ENCODE data around the gene HRH1. TPM values are rescaled to one million over a fixed set of nuclear protein-coding genes. Genes with fewer than 3 reads are reported as not detected.

HRH1 gene
- total RNA-seq, 1 donor from 2014 or later, result 40.3 TPM

GRCh38 chr3:11224010-11224409, 69.7 kb downstream of the HRH1 start:
- DNase-seq (ENCODE audit: low spot score) (no peak), ATAC-seq (no peak)
- intact Hi-C loops (cut with DNase I), result no loop called here

GRCh38 chr3:11224870-11225229, 70.6 kb downstream of the HRH1 start:
- ATAC-seq, result no peak
- DNase-seq (ENCODE audit: low spot score), result no peak

GRCh38 chr3:11226042-11226370, 71.7 kb downstream of the HRH1 start:
- no peak for DNase-seq (ENCODE audit: low spot score)
- intact Hi-C loops (cut with DNase I), result no loop called here
- ATAC-seq, result no peak

More at GRCh38 chr3:11224870-11225229, 70.6 kb downstream of the HRH1 start:
- intact Hi-C loops (cut with DNase I), result no loop called here

GRCh38 chr3:11228041-11228440, 73.7 kb downstream of the HRH1 start:
- intact Hi-C loops (cut with DNase I), result no loop called here
- ATAC-seq, result peak; percentile 77
- no peak for DNase-seq (ENCODE audit: low spot score)

DNA sequence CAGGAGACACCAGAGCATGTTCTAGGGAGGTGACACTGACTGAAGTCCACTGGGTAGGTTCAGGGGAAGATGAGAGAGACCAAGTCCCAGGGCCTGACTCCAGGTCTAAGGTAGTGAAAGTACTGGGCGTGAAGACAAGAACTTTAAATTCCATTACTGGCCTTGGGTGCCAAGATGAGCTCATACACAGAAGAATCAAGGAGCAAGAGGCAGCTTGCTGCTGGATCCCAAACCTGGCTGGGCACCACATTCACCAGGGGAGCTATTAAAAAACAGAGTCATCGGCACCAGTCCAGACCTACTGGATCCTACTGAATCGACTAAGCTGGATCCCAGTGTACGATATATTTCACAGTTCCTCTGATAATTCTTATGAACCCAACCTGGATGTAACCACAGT, 75.8 kb downstream of the HRH1 start:
- DNase-seq (ENCODE audit: low spot score) (no peak), ATAC-seq (no peak)
- intact Hi-C loops (cut with DNase I), result no loop called here

DNA sequence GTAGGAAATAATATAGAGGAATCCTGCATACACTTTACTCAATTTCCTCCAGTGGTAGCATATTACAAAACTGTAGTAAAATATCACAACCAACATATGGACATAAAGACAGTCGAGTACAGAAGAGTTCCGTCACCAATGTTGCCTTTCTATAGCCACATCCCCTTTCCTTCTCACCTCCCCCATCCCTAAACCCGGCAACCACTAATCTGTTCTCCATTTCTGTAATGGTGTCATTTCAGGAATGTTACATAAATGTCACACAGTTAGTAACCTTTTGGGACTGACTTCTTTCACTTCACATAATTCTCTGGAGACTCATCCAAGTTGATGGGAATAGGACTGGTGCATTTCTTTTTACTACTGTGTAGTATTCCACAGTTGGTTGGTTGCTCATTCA, 76.5 kb downstream of the HRH1 start:
- ATAC-seq, result no peak
- no peak for DNase-seq (ENCODE audit: low spot score)
- intact Hi-C loops (cut with DNase I), result no loop called here

DNA sequence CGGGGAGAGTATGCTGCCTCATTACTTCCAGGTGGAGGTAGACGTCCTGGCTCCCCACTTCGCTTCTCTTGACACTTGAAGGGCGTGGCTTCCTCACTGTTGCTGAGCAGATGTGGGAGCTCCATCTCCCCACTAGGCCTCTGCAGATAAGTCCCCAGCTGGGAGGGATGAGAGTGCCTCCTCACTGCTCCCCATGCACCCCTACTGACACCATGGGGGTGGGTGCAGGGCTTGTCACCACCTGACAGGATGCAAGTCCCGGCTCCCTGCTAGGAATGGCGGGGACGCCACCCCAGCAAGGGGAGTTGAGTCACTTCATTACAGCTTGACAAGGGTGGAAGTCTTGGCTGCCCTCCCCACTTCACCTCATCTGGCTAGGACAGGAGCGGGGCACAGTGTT, 81.1 kb downstream of the HRH1 start:
- intact Hi-C loops (cut with DNase I), result no loop called here
- DNase-seq (ENCODE audit: low spot score) (no peak), ATAC-seq (no peak)

GRCh38 chr3:11236588-11237461, 82.5 kb downstream of the HRH1 start:
- intact Hi-C loops (cut with DNase I), result no loop called here
- ATAC-seq, result peak; percentile 46
- peak; percentile 75 for DNase-seq (ENCODE audit: low spot score)

DNA sequence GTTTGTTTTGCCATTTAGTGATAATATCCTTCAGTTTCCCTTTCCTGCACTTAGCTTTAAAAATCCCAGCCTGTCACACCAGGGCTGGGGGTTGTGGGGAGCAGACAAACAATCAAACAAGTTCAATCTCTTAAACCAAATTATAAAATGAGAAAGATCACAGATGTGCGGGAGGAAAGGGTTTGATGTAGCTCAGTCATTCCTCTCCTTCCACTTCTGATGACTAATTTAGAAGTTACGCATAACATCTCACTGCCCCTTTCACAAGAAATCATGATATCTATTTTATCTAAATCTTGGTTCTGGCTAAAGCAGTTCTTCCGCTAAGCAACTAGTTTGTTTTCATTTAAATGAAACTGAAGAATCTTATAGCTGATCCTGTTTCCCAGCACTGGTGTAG, 83.8 kb downstream of the HRH1 start:
- ATAC-seq (no peak), DNase-seq (ENCODE audit: low spot score) (no peak)
- intact Hi-C loops (cut with DNase I), result no loop called here

DNA sequence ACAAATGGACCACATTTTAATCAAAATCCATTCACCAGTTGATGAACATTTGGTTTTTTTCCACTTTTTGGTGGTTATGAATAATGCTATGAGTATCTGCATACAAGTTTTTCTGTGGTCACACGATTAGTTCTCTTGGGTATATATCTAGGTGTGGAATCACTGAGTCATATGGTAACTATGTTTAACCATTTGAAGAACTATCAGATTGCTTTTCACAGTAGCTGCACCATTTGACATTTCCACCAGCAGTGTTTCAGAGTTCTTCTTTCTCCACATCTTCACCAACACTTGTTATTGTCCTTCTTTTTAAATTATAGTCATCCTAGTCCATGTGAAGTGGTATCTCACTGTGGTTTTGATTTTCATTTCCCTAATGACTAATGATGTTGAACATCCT, 84.6 kb downstream of the HRH1 start:
- intact Hi-C loops (cut with DNase I), result no loop called here
- no peak for ATAC-seq
- no peak for DNase-seq (ENCODE audit: low spot score)

DNA sequence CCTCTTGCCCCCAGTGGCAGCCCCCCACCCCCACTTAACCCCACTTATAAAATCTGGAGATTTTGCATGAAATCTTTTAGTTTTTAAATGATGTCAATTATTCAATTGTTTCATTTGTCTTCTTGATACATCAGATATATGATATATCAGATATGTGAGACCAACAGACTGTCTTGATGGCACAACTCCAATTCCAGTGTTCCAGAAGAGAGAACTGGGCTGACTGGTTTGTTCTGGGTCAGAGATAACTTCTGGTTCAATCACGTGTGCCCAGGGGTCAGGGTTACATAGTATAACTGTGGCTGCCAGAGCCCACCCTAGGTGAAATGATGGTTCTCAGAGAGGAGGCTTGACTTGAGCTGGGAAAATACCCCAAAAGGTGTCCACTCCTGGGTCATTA, 85.5 kb downstream of the HRH1 start:
- intact Hi-C loops (cut with DNase I), result no loop called here
- DNase-seq (ENCODE audit: low spot score) (no peak), ATAC-seq (no peak)

DNA sequence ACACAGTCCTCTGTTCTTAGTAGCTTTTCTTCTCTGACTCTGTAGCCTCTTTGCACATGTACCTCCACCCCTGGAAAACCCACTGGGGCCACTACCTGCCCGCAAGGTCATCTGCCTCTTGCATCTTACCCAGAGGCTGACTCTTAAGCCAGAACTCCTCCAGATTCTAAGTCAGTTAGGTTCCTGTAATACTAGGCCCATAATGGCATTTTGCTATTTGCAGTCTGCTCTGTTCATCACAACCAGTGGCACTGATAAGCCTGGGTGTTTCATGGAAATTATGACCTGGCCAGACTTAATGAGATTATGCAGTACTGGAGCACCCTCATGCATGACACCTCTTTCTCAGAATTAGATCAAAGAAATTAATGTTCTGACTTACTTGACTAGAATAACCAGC, 86.2 kb downstream of the HRH1 start:
- intact Hi-C loops (cut with DNase I), result no loop called here
- DNase-seq (ENCODE audit: low spot score), result no peak
- ATAC-seq, result no peak

GRCh38 chr3:11244121-11244677, 89.9 kb downstream of the HRH1 start:
- DNase-seq (ENCODE audit: low spot score), result no peak
- intact Hi-C loops (cut with DNase I), result no loop called here
- ATAC-seq, result no peak

DNA sequence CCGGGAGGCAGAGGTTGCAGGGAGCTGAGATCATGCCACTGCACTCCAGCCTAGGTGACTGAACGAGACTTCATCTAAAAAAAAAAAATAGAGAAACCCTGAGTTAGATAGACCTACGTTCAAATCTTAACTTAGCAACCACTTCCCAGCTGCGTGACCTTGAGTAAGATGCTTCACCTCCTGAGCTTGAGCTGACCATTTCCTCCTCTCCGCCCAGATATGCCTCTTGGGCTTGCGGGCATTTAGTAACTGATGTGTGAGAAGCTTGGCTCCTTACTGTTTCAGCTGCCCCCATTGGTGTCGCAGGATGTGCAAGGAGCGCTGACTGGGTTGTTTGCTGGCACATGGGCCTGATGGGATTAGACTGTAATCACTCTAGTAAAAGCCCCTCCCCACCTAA, 91.0 kb downstream of the HRH1 start:
- intact Hi-C loops (cut with DNase I), result no loop called here
- no peak for DNase-seq (ENCODE audit: low spot score)
- no peak for ATAC-seq

- peak; percentile 22 for ATAC-seq
- no peak for DNase-seq (ENCODE audit: low spot score)
- intact Hi-C loops (cut with DNase I), result no loop called here
Measured at GRCh38 chr3:11245827-11246662, 91.8 kb downstream of the HRH1 start.

DNA sequence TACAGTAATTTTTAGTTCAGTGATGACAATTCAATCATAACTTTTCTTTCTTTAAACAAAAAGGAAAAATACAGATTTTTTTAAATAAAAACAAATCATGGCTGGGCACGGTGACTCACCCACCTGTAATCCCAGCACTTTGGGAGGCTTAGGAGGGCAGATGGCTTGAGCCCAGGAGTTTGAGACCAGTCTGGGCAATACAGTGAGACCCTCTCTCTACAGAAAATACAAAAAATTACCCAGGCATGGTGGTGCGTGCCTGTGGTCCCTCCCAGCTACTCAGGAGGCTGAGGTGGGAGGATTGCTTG, 92.3 kb downstream of the HRH1 start:
- no peak for DNase-seq (ENCODE audit: low spot score)
- no peak for ATAC-seq
- intact Hi-C loops (cut with DNase I), result no loop called here

GRCh38 chr3:11247362-11247761, 93.1 kb downstream of the HRH1 start:
- intact Hi-C loops (cut with DNase I), result no loop called here
- DNase-seq (ENCODE audit: low spot score) (no peak), ATAC-seq (no peak)

DNA sequence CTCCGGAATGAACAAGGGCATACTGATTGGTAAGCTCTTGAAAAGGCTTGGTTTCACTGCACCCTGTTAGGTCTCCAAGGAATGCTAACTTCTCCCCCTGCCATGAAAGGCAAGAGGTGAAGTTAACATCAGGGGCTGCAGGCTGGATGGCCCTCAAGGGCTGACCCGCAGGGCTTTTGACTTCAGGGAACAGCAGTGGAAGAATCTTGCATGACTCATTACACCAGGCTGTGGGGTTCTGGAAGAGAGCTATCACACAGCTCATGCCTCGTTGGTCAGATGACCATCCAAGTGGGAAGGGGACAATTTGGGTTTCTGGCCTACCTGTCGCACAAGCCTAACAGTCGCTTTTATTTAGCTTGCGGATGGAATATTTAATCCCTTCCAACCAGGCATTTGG, 94.3 kb downstream of the HRH1 start:
- ATAC-seq, result no peak
- DNase-seq (ENCODE audit: low spot score), result no peak
- intact Hi-C loops (cut with DNase I), result no loop called here

DNA sequence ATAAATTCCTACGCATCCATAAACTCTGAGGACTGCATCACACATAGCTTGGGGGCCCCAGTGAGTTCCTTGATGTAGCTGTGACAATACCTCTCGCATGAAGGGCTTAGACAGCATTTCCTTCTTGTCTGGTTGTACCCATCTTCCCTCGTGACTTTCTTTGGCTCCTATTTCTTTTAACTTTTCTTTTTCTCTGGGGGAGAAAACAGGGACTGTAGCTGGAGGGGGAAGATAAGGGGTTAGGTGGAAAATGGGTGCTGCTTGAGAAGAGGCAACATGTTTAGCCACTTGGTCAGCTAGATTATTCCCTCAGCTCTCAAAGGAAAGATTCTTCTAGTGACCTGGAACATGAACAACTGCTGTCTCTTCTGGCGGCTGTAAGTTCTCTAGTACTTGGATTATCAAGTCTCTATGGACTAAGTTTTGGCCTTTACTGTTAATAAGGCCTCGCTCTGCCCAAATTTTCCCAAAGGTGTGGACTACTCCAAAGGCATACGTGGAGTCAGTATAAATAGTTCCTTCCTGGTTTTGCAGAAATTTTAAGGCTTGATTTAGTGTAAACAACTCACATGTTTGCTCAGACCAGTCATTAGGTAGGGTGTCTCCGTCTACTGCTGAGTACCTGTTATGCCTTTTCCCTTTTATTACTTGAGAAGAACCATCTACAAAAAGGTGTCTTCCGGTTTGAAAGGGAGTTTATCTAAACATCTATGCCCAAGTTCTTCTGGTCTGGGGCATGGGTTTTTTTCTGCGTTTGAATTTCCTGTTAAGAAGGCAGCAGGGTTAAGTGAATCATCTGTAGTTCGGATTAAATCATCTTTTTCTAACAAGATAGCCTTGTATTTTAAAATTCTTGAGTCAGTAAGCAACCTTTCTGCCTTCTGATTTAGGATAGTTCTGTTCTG, 96.9 kb downstream of the HRH1 start:
- DNase-seq (ENCODE audit: low spot score) (no peak), ATAC-seq (peak; percentile 36)
- intact Hi-C loops (cut with DNase I), result no loop called here
